ENCODE data around the gene MUC2.

Gene MUC2

GRCh38 chr11:1041936-1042608 lies 32.6 kb upstream of the MUC2 start:
- TF ChIP-seq HDGF (IDR thresholded peaks at IDR 0.05; ENCODE audit: borderline replicate concordance) (no peak), FOXM1 (IDR thresholded peaks at IDR 0.05; ENCODE audit: borderline replicate concordance) (no peak), ELF4 (IDR thresholded peaks at IDR 0.05) (no peak), ZNF384 (IDR thresholded peaks at IDR 0.05) (no peak), FOXA1 (IDR thresholded peaks at IDR 0.05) (no peak), SP1 (IDR thresholded peaks at IDR 0.05) (no peak), CTBP1 (IDR thresholded peaks at IDR 0.05; ENCODE audit: borderline replicate concordance) (no peak), ARNT (IDR thresholded peaks at IDR 0.05) (no peak), NFRKB (IDR thresholded peaks at IDR 0.05) (no peak), TARDBP (IDR thresholded peaks at IDR 0.05) (no peak)
- ChIA-PET POLR2A (interaction anchor here (1.1 kb wide), 1 partner anchor 131 kb away, joined by 3 read pairs; no protein-coding TSS in a partner anchor), CTCF (interaction anchor here (0.9 kb wide), 1 partner anchor 9 kb away, joined by 3 read pairs; no protein-coding TSS in a partner anchor)
- DNase-seq (ENCODE audit: extremely low spot score): no peak

- no peak for DNase-seq (ENCODE audit: extremely low spot score)
- CTCF ChIA-PET: no interaction called here
- TF ChIP-seq LEF1 (IDR thresholded peaks at IDR 0.05; ENCODE audit: borderline replicate concordance) (no peak), FOXK2 (IDR thresholded peaks at IDR 0.05) (no peak), FOXA1 (IDR thresholded peaks at IDR 0.05) (no peak), BHLHE40 (IDR thresholded peaks at IDR 0.05; ENCODE audit: borderline replicate concordance) (no peak), ZNF384 (IDR thresholded peaks at IDR 0.05) (no peak), NFRKB (IDR thresholded peaks at IDR 0.05) (no peak), SUZ12 (IDR thresholded peaks at IDR 0.05) (no peak), CTBP1 (IDR thresholded peaks at IDR 0.05; ENCODE audit: borderline replicate concordance) (no peak), TARDBP (IDR thresholded peaks at IDR 0.05) (no peak)
- POLR2A ChIA-PET: interaction anchor here (1.1 kb wide), 1 partner anchor 132 kb away, joined by 3 read pairs; no protein-coding TSS in a partner anchor
Measured at GRCh38 chr11:1042626-1043562, 31.8 kb upstream of the MUC2 start.

- no peak for TF ChIP-seq ARNT (IDR thresholded peaks at IDR 0.05)
- TF ChIP-seq NFRKB (IDR thresholded peaks at IDR 0.05): no peak
- TF ChIP-seq FOXM1 (IDR thresholded peaks at IDR 0.05; ENCODE audit: borderline replicate concordance): no peak
- no peak for TF ChIP-seq ZNF384 (IDR thresholded peaks at IDR 0.05)
- no peak for TF ChIP-seq CTBP1 (IDR thresholded peaks at IDR 0.05; ENCODE audit: borderline replicate concordance)
- TF ChIP-seq SUZ12 (IDR thresholded peaks at IDR 0.05): no peak
- no peak for TF ChIP-seq BHLHE40 (IDR thresholded peaks at IDR 0.05; ENCODE audit: borderline replicate concordance)
- no peak for TF ChIP-seq FOXK2 (IDR thresholded peaks at IDR 0.05)
- no peak for TF ChIP-seq ELF4 (IDR thresholded peaks at IDR 0.05)
- no peak for TF ChIP-seq LEF1 (IDR thresholded peaks at IDR 0.05; ENCODE audit: borderline replicate concordance)
- TF ChIP-seq TARDBP (IDR thresholded peaks at IDR 0.05): no peak
- TF ChIP-seq L3MBTL2 (conservative IDR thresholded peaks at IDR 0.05): no peak
- no peak for TF ChIP-seq SP1 (IDR thresholded peaks at IDR 0.05)
- TF ChIP-seq HDGF (IDR thresholded peaks at IDR 0.05; ENCODE audit: borderline replicate concordance): no peak
- no peak for TF ChIP-seq FOXA1 (IDR thresholded peaks at IDR 0.05)
- TF ChIP-seq PKNOX1 (IDR thresholded peaks at IDR 0.05): no peak
- ChIA-PET CTCF (no interaction called here), POLR2A (no interaction called here)
- DNase-seq (ENCODE audit: extremely low spot score): no peak
Measured at GRCh38 chr11:1043563-1044096, 31.0 kb upstream of the MUC2 start.

- CTCF ChIA-PET: no interaction called here
- DNase-seq (ENCODE audit: extremely low spot score): no peak
- POLR2A ChIA-PET: no interaction called here
- TF ChIP-seq FOXA1 (IDR thresholded peaks at IDR 0.05) (no peak), PKNOX1 (IDR thresholded peaks at IDR 0.05) (no peak), CTBP1 (IDR thresholded peaks at IDR 0.05; ENCODE audit: borderline replicate concordance) (no peak), ELF4 (IDR thresholded peaks at IDR 0.05) (no peak), BHLHE40 (IDR thresholded peaks at IDR 0.05; ENCODE audit: borderline replicate concordance) (no peak), SP1 (IDR thresholded peaks at IDR 0.05) (no peak), LEF1 (IDR thresholded peaks at IDR 0.05; ENCODE audit: borderline replicate concordance) (no peak), L3MBTL2 (conservative IDR thresholded peaks at IDR 0.05) (no peak), FOXK2 (IDR thresholded peaks at IDR 0.05) (no peak), TARDBP (IDR thresholded peaks at IDR 0.05) (no peak), SUZ12 (IDR thresholded peaks at IDR 0.05) (no peak), ZNF384 (IDR thresholded peaks at IDR 0.05) (no peak), FOXM1 (IDR thresholded peaks at IDR 0.05; ENCODE audit: borderline replicate concordance) (no peak), HDGF (IDR thresholded peaks at IDR 0.05; ENCODE audit: borderline replicate concordance) (no peak), NFRKB (IDR thresholded peaks at IDR 0.05) (no peak), ARNT (IDR thresholded peaks at IDR 0.05) (no peak)
Measured at GRCh38 chr11:1044160-1044559, 30.5 kb upstream of the MUC2 start.

- CTCF ChIA-PET: no interaction called here
- no peak for TF ChIP-seq SUZ12 (IDR thresholded peaks at IDR 0.05)
- no peak for DNase-seq (ENCODE audit: extremely low spot score)
- POLR2A ChIA-PET: no interaction called here
Measured at GRCh38 chr11:1047595-1048156, 27.0 kb upstream of the MUC2 start.

All from HEK293T (cell line).